ENCODE measurements around the gene SORBS2. TPM values are rescaled to one million over a fixed set of nuclear protein-coding genes. Genes with fewer than 3 reads are reported as not detected.

SORBS2 gene
- total and polyA plus RNA-seq, 7 donors, result 7.9 to 1,032 (median 849) TPM

GRCh38 chr4:185552254-185552653 lies 259.7 kb downstream of the SORBS2 start:
- TF ChIP-seq EP300 (IDR thresholded peaks at IDR 0.05) (no peak), CTCF (IDR thresholded peaks at IDR 0.05) (no peak), POLR2A (IDR thresholded peaks at IDR 0.05) (no peak), POLR2AphosphoS5 (IDR thresholded peaks at IDR 0.05) (no peak)
- 88 to 95% methylated on average over 2 of the region's 2 CpGs for WGBS, 2 donors
- Histone ChIP-seq H3K36me3 (no peaks in the 10 kb centered on the region), H3K27me3 (no peaks in the 10 kb centered on the region), H3K9me3 (no peaks in the 10 kb centered on the region), H3K4me3 (no peak overlapping the region), H3K4me1 (peaks cover 0 to 12% (median 5%) of the 10 kb centered on the region in 4 donors), H3K27ac (no peak overlapping the region)
- no peak for DNase-seq
- intact Hi-C loops (cut with DNase I), result no loop called here

- H3K4me3 ChIP-seq, result no peak overlapping the region
- no peaks in the 10 kb centered on the region for H3K9me3 ChIP-seq
- no peaks in the 10 kb centered on the region for H3K27me3 ChIP-seq
- peak overlapping the region in 3 of 4 donors; percentile 30 to 55 (median 46) for H3K27ac ChIP-seq
- H3K4me1 ChIP-seq, result peaks cover 0 to 12% (median 5%) of the 10 kb centered on the region in 4 donors
- intact Hi-C loops (cut with DNase I), result no loop called here
- no peak for DNase-seq
- H3K36me3 ChIP-seq, result no peaks in the 10 kb centered on the region
- WGBS, 2 donors, result 46 to 47% methylated on average over 1 of the region's 1 CpG
- TF ChIP-seq POLR2A (IDR thresholded peaks at IDR 0.05) (no peak), CTCF (IDR thresholded peaks at IDR 0.05) (no peak), EP300 (IDR thresholded peaks at IDR 0.05) (no peak)
Observed at GRCh38 chr4:185550933-185551332, 261.1 kb downstream of the SORBS2 start.

GRCh38 chr4:185549095-185549639 lies 262.8 kb downstream of the SORBS2 start:
- no peaks in the 10 kb centered on the region for H3K36me3 ChIP-seq
- H3K27me3 ChIP-seq, result no peaks in the 10 kb centered on the region
- intact Hi-C loops (cut with DNase I), result no loop called here
- TF ChIP-seq EP300 (IDR thresholded peaks at IDR 0.05) (no peak), POLR2A (IDR thresholded peaks at IDR 0.05) (no peak), POLR2AphosphoS5 (IDR thresholded peaks at IDR 0.05) (no peak), CTCF (IDR thresholded peaks at IDR 0.05) (no peak)
- H3K9me3 ChIP-seq, result no peaks in the 10 kb centered on the region
- no peak overlapping the region for H3K4me3 ChIP-seq
- DNase-seq, result no peak
- WGBS, 2 donors, result 50 to 63% methylated on average over 2 of the region's 2 CpGs
- peaks cover 0 to 10% (median 3%) of the 10 kb centered on the region in 4 donors for H3K4me1 ChIP-seq
- H3K27ac ChIP-seq, result no peak overlapping the region

GRCh38 chr4:185548587-185548986 lies 263.4 kb downstream of the SORBS2 start:
- TF ChIP-seq CTCF (IDR thresholded peaks at IDR 0.05), result no peak
- TF ChIP-seq EP300 (IDR thresholded peaks at IDR 0.05), result no peak
- TF ChIP-seq POLR2AphosphoS5 (IDR thresholded peaks at IDR 0.05), result no peak
- no peak for TF ChIP-seq POLR2A (IDR thresholded peaks at IDR 0.05)
- Histone ChIP-seq H3K9me3 (no peaks in the 10 kb centered on the region), H3K4me1 (peaks cover 0 to 10% (median 3%) of the 10 kb centered on the region in 4 donors), H3K4me3 (no peak overlapping the region), H3K27ac (no peak overlapping the region), H3K27me3 (no peaks in the 10 kb centered on the region), H3K36me3 (no peaks in the 10 kb centered on the region)
- 93 to 97% methylated on average over 1 of the region's 1 CpG for WGBS, 2 donors
- intact Hi-C loops (cut with DNase I), result no loop called here
- no peak for DNase-seq

DNA sequence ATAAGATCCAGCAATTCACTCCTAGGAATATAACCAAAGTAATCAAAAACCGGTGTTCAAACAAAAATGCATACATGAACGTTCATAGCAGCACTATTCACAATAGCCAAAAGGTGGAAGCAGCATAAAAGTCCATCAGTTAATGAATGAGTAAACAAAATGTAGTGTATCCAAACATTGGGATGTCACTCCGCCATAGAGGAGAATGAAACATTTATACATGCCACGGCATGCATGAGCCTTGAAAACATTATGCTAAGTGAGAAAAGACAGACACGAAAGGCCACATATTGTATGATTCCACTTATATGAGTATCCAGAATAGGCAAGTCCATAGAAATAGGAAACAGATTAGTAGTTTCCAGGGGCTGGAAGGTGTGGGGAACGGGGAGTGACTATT lies 265.7 kb downstream of the SORBS2 start:
- H3K36me3 ChIP-seq, result no peaks in the 10 kb centered on the region
- H3K27me3 ChIP-seq, result no peaks in the 10 kb centered on the region
- peaks cover 0 to 21% (median 12%) of the 10 kb centered on the region in 4 donors for H3K4me1 ChIP-seq
- no peak for DNase-seq
- WGBS, 2 donors, result 78 to 83% methylated on average over 6 of the region's 6 CpGs
- no peaks in the 10 kb centered on the region for H3K9me3 ChIP-seq
- no peak overlapping the region for H3K27ac ChIP-seq
- no peak overlapping the region for H3K4me3 ChIP-seq
- intact Hi-C loops (cut with DNase I), result no loop called here
- no peak for TF ChIP-seq POLR2AphosphoS5 (IDR thresholded peaks at IDR 0.05)
- TF ChIP-seq CTCF (IDR thresholded peaks at IDR 0.05), result no peak
- no peak for TF ChIP-seq EP300 (IDR thresholded peaks at IDR 0.05)
- TF ChIP-seq POLR2A (IDR thresholded peaks at IDR 0.05), result no peak
